ENCODE measurements around the gene BMPR1A.

DNA sequence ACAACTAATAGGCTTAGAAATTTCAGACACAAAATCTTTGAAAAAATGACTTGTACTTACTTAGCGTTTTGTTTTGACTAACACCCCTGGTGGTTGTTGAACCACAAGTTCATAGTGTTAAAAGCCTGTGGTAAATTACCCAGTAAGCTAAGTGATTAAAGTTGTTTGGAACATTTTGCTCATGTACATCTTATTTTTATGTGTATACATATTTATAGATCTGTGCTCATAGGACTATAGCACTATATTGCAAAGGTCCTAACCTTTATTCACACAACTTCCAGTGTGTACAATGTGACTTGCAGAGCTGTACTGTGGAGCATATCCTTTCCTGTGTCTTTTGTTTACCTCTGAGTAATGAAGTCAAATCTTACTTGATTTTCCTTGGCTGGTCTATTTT is 79.6 kb downstream of the BMPR1A start:
- TF ChIP-seq, protein P1, sequence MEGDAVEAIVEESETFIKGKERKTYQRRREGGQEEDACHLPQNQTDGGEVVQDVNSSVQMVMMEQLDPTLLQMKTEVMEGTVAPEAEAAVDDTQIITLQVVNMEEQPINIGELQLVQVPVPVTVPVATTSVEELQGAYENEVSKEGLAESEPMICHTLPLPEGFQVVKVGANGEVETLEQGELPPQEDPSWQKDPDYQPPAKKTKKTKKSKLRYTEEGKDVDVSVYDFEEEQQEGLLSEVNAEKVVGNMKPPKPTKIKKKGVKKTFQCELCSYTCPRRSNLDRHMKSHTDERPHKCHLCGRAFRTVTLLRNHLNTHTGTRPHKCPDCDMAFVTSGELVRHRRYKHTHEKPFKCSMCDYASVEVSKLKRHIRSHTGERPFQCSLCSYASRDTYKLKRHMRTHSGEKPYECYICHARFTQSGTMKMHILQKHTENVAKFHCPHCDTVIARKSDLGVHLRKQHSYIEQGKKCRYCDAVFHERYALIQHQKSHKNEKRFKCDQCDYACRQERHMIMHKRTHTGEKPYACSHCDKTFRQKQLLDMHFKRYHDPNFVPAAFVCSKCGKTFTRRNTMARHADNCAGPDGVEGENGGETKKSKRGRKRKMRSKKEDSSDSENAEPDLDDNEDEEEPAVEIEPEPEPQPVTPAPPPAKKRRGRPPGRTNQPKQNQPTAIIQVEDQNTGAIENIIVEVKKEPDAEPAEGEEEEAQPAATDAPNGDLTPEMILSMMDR (IDR thresholded peaks at IDR 0.05), result no peak
- TF ChIP-seq EP300 (IDR thresholded peaks at IDR 0.05) (no peak), POLR2A (IDR thresholded peaks at IDR 0.05) (no peak)

Measured in suprapubic skin (tissue), 3 donors.